ENCODE data around the gene TEX9.
A peak's percentile ranks its signal among the peaks of the same experiment; 100 is the strongest.
"Not testable (repeated sequence)": the region's sequence is repeated elsewhere in the genome, so short reads cannot be mapped to it uniquely, and the experiment has no call there.

The TEX9 gene

DNA sequence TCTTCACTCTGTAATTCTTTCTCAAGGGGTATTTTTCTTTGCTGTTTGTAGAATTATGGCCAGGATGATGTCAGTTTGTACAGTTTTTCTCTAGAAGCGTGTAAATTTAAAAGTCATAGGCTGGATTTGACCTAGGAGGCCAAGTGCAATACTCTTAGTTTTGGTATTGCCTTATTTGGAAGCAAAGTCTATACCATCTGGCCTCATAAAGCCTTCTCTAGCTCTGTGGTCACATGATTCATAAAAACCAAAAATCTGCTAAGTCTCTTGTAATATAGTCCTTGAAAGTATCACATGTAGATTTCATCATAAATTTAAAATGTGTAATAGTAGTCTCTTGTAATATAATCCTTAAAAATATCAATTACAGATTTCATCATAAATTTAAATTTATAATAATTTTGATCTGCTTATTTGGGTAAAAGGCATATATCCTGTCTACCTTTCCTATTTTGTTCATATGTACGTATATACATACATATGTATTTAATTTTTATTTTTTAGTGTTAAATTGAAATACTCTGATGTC lies 25.6 kb downstream of the TEX9 start:
- Mint-ChIP-seq H3K36me3 (ENCODE audit: low read depth) (no peaks in the 10 kb centered on the region), H3K4me1 (peaks cover 4% of the 10 kb centered on the region), H3K27ac (no peak overlapping the region), H3K27me3 (no peaks in the 10 kb centered on the region), H3K9me3 (no peaks in the 10 kb centered on the region), H3K4me3 (no peak overlapping the region)
- DNase-seq (no peak), ATAC-seq (peak; percentile 40)

DNA sequence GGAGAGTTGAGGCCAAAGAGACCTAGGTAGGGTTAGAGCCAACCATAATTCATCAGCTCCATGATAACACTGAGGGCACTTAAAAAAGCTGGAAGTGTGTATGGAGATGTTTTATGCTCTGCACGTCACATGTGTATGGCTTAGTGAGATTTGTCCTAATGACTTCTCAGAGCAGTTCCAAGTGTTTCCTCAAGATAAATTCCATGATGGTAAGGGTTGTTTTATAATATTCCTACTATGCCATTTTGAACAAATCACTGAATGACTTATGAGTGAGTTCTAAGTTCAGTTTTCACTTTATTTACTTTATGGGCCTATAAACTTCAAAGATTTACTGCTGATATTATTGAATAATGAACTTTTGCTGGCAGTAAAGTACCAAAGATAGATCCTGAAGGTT lies 28.1 kb downstream of the TEX9 start:
- Mint-ChIP-seq H3K27ac (no peak overlapping the region), H3K4me1 (peaks cover 4% of the 10 kb centered on the region), H3K36me3 (ENCODE audit: low read depth) (no peaks in the 10 kb centered on the region), H3K4me3 (no peak overlapping the region), H3K9me3 (no peaks in the 10 kb centered on the region), H3K27me3 (no peaks in the 10 kb centered on the region)
- DNase-seq (no peak), ATAC-seq (no peak)

DNA sequence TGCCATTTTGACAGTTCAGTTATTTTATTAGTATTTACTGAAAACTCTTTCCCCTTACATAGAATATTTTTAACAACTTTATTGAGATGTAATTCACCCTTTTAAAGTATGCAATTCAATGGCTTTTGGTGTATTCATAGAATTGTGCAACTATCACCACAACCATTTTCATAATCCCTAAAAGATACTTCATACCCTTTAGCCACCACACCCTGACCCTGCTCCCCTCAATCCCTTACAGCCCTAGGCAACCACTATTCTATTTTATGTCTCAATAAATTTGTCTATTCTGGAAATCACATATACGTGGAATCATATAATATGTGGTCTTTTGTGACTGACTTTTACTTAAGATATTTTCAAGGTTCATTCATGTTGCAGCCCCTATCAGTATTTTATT lies 29.7 kb downstream of the TEX9 start:
- Mint-ChIP-seq H3K27me3 (peaks cover 2% of the 10 kb centered on the region), H3K4me1 (peaks cover 4% of the 10 kb centered on the region)

DNA sequence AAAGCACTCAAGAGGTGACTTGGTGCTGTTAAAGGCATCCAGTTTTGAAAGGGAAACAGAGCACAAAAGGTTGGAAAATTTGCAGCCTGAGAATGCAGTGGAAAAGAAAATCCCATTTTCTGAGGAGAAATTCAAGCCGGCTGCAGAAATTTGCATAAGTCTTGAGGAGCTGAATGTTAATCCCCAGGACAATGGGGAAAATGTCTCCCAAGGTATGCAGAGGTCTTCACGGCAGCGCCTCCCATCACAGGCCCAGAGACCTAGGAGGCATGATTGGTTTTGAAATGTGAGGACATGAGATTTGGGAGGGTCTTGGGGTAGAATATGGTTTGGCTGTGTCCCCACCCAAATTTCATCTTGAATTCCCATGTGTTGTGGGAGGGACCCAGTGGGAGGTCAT lies 32.1 kb downstream of the TEX9 start:
- not testable (repeated sequence) for H3K27ac Mint-ChIP-seq; H3K4me1 Mint-ChIP-seq; DNase-seq; H3K27me3 Mint-ChIP-seq; ATAC-seq; H3K9me3 Mint-ChIP-seq; H3K4me3 Mint-ChIP-seq; H3K36me3 Mint-ChIP-seq (ENCODE audit: low read depth)

More for the DNA sequence above, 29.7 kb downstream of the TEX9 start:
- Mint-ChIP-seq H3K36me3 (ENCODE audit: low read depth) (no peaks in the 10 kb centered on the region), H3K4me3 (no peak overlapping the region), H3K9me3 (no peaks in the 10 kb centered on the region), H3K27ac (no peak overlapping the region)
- ATAC-seq (no peak), DNase-seq (no peak)

DNA sequence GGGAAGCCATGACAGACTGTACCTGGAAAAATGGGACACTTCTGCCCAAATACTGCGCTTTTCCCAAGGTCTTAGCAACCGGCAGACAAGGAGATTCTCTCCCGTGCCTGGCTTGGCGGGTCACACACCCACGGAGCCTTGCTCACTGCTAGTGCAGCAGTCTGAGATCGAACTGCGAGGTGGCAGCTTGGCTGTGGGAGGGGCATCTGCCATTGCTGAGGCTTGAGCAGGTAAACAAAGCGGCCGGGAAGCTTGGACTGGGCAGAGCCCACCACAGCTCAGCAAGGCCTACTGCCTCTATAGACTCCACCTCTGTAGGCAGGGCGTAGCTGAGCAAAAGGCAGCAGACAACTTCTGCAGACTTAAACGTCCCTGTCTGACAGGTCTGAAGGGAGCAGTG lies 34.0 kb downstream of the TEX9 start:
- H3K27ac Mint-ChIP-seq; DNase-seq; H3K9me3 Mint-ChIP-seq; ATAC-seq; H3K4me1 Mint-ChIP-seq; H3K27me3 Mint-ChIP-seq; H3K4me3 Mint-ChIP-seq; H3K36me3 Mint-ChIP-seq (ENCODE audit: low read depth): not testable (repeated sequence)

DNA sequence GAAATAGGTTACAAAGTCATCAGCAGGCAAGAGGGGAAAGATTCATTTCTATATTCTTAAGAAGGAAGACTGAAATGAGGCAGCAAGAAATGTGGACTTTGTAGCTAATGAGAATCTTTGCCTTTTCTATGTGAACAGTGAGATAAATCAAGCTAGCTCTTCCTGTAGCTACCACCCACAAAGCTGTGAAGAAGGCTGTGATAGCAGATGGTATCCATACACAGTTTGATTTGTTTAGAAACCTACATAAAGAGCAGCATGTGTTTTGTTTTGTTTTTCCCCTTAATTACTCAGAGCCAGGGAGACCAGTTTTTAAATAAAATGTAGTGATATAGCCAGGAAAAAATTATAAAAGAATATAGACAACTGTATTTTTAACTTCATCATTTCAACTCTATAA lies 45.5 kb downstream of the TEX9 start:
- Mint-ChIP-seq H3K9me3 (no peaks in the 10 kb centered on the region), H3K4me1 (no peaks in the 10 kb centered on the region), H3K4me3 (no peak overlapping the region), H3K36me3 (ENCODE audit: low read depth) (no peaks in the 10 kb centered on the region), H3K27me3 (no peaks in the 10 kb centered on the region), H3K27ac (no peak overlapping the region)
- no peak for ATAC-seq
- no peak for DNase-seq

DNA sequence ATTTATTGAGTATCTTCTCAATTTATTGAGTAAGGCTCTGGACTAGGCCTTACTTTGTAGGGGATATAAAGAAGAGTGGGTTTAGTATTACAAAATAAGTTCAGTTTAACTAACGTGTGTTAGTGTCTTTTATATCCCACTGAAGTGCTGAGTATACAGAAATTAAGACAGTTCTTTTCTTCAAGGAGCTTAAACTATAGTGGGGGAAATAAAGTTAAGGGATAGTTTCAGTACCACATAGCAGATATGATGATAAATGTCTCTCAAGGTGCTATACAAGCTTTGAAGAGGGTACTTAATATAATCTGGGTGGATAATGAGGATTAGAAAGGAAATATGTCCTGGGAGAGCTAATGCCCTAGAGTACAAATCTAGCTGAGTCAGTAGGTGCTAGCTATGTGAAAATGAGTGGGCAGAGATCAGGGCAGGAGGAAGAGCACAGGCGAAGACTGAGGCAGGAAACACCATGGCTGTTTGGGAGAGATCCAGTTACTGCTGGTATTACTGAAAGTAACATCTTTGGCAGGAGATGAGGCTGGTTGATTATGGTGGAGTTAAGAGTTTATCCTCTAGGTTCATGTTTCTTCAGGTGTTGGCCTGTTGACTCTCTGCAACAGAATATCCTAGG lies 46.0 kb downstream of the TEX9 start:
- ATAC-seq (no peak), DNase-seq (no peak)
- Mint-ChIP-seq H3K9me3 (no peaks in the 10 kb centered on the region), H3K4me3 (no peak overlapping the region), H3K27me3 (no peaks in the 10 kb centered on the region), H3K27ac (no peak overlapping the region), H3K36me3 (ENCODE audit: low read depth) (no peaks in the 10 kb centered on the region), H3K4me1 (no peaks in the 10 kb centered on the region)

DNA sequence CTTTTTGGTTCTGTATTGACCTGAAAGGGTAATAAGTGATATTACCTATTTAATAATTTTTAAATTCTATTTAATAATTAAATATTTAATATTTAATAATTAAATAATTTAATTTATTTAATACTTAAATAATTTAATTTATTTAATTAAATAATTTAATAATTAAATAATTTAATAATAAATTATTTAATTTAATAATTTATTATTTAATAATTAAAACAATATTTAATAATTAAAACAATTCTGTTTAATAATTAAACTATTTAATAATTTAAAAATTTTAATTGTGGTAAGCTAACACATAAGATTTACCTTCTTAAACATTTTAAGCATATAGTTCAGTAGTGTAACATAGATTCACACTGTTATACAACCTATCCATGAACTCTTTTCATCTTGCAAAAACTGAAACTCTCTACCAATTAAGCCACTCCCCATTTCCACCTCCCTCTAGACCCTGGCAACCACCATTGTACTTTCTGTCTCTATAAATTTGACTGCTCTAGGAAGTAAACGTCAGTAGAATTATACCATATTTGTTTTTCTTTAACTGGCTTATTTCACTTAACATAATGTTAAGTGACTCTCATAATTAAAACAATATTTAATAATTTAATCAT lies 48.0 kb downstream of the TEX9 start:
- not testable (repeated sequence) for ATAC-seq; H3K4me1 Mint-ChIP-seq; H3K9me3 Mint-ChIP-seq; H3K27ac Mint-ChIP-seq; H3K4me3 Mint-ChIP-seq; DNase-seq; H3K36me3 Mint-ChIP-seq (ENCODE audit: low read depth); H3K27me3 Mint-ChIP-seq

DNA sequence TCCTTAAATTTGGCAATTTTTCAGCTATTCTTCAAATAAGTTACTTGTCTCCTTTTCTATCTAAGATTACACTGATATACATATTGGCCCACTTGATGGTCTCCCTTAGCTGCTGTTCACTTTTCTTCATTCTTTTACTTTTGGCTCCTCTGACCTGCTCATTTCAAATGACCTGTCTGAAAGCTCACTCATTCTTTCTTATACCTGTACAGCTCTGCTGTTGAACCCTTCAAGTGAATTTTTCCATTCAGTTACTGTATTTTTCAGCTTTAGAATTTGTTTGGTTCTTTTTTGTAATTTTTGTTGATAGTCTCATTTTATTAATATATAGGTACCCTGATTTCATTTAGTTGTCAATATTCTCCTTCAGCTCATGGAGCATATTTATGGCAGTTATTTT lies 60.0 kb downstream of the TEX9 start:
- no peak for ATAC-seq
- Mint-ChIP-seq H3K27me3 (no peaks in the 10 kb centered on the region), H3K4me3 (no peak overlapping the region), H3K36me3 (ENCODE audit: low read depth) (peaks cover 6% of the 10 kb centered on the region), H3K9me3 (peaks cover 10% of the 10 kb centered on the region), H3K27ac (no peak overlapping the region), H3K4me1 (no peaks in the 10 kb centered on the region)
- no peak for DNase-seq

DNA sequence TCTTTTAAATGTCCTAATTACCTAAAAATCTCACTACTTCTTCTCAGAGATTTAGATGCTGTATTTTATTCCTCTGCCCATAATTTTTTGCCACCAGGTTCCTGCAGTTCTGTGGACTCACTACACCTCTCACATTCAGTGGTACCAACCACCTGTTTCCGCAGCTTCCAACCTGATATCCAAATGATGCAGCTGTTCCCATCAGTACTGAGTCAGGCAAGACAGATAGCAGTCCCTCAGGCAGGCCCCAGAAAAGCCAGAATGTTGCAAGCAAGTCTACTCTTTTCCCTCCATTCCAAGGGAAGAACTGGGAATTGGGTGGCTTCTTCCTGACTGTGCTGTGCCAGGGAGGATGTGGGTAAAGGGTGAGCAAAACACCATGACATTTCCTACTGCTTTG lies 60.8 kb downstream of the TEX9 start:
- Mint-ChIP-seq H3K27me3 (no peaks in the 10 kb centered on the region), H3K27ac (no peak overlapping the region), H3K9me3 (peaks cover 10% of the 10 kb centered on the region), H3K4me3 (no peak overlapping the region), H3K36me3 (ENCODE audit: low read depth) (peaks cover 6% of the 10 kb centered on the region), H3K4me1 (no peaks in the 10 kb centered on the region)
- ATAC-seq (no peak), DNase-seq (no peak)

DNA sequence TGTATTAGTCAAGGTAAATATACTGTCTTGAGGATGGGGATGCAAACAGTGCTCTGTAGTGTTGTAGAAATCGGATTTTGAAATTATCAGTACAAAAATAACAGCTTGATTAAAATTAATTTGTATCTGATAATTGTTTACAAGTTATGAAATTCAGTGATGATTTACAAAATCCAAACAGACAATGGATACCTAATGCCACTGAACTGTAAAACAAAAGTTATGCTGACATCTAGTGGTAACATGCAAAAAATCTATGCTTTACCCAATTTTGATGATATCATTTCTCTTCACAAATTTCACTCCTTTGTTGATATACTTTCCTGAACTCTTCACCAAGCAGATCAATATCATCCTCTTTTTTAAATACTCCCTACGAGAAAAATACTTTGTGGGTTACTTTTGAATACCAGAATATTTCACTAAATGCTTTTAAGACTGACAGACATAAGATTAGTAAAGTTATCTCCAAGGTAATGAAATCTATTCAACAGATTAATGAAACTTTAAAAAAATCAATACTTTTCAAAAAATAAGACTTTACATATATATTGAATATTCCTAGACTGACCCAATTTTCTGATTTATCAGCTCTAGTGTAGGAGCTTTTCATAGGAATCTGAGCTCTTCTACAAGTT lies 63.7 kb downstream of the TEX9 start:
- Mint-ChIP-seq H3K4me3 (no peak overlapping the region), H3K9me3 (peaks cover 10% of the 10 kb centered on the region), H3K27ac (no peak overlapping the region), H3K4me1 (no peaks in the 10 kb centered on the region), H3K27me3 (peaks cover 3% of the 10 kb centered on the region), H3K36me3 (ENCODE audit: low read depth) (peaks cover 6% of the 10 kb centered on the region)
- DNase-seq = no peak
- no peak for ATAC-seq

DNA sequence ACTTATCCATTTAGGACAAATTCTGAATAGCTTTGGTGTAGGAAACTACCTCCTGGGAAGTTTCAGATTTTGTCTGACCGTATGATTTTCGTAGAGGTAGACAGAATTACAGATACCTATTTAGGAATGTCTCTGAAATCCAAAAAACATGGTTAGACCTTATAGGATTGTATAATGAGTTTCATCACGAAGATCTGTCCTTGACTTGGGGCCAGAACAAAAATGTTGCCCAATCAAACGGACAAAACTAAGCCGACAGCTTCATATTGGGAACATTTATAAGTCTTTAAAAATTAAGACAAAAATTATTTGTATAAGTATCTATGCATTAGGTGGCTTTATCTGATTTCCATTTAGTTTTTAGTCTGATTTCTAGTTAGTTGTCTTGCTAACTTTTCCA lies 67.1 kb downstream of the TEX9 start:
- H3K27ac Mint-ChIP-seq = no peak overlapping the region
- DNase-seq = no peak
- H3K36me3 Mint-ChIP-seq (ENCODE audit: low read depth) = no peaks in the 10 kb centered on the region
- H3K4me3 Mint-ChIP-seq = no peak overlapping the region
- ATAC-seq = no peak
- H3K9me3 Mint-ChIP-seq = no peaks in the 10 kb centered on the region
- H3K4me1 Mint-ChIP-seq = no peaks in the 10 kb centered on the region
- H3K27me3 Mint-ChIP-seq = peaks cover 14% of the 10 kb centered on the region

DNA sequence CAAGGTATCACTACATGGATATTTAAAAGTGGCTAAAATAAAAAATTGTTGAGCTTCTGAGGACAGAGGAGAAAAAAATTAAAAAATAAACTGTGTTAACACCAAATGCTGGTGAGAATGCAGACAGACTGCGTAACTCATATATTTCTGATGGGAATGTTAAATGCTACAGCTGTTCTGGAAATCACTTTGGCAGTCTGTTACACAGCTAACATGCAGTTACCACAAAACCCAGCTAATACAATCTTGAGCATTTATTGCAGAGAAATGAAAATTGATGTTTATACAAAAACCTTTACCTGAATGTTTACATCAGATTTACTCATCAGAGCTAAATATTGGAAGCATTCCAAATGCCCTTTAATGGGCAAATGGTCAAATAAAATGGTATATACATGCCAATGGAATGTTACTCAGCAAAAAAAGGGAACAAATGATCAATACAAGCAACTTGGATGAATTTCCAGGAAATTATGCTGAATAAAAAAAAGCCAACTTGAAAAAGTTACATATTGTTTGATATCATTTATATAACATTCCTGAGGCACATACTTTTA lies 75.1 kb downstream of the TEX9 start:
- Mint-ChIP-seq H3K9me3 (peaks cover 3% of the 10 kb centered on the region), H3K4me1 (no peaks in the 10 kb centered on the region), H3K4me3 (no peak overlapping the region), H3K36me3 (ENCODE audit: low read depth) (no peaks in the 10 kb centered on the region), H3K27ac (no peak overlapping the region), H3K27me3 (peaks cover 10% of the 10 kb centered on the region)
- DNase-seq = no peak
- ATAC-seq = no peak

DNA sequence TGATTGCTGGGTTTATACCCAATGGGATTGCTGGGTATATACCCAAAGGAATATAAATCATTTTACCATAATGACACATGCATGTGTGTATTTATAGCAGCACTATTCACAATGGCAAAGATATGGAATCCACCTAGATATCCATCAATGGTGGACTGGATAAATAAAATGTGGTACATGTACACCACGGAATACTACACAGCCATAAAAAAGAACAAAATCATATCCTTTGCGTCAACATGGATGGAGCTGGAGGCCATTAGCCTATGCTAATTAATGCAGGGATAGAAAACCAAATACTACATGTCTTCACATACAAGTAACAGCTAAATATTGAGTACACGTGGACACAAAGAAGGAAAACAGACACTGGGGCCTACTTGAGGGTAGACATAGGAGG lies 77.1 kb downstream of the TEX9 start:
- Mint-ChIP-seq H3K9me3 (peaks cover 3% of the 10 kb centered on the region), H3K27me3 (no peaks in the 10 kb centered on the region), H3K4me3 (no peak overlapping the region), H3K27ac (no peak overlapping the region), H3K36me3 (ENCODE audit: low read depth) (no peaks in the 10 kb centered on the region), H3K4me1 (no peaks in the 10 kb centered on the region)
- ATAC-seq (no peak), DNase-seq (no peak)

DNA sequence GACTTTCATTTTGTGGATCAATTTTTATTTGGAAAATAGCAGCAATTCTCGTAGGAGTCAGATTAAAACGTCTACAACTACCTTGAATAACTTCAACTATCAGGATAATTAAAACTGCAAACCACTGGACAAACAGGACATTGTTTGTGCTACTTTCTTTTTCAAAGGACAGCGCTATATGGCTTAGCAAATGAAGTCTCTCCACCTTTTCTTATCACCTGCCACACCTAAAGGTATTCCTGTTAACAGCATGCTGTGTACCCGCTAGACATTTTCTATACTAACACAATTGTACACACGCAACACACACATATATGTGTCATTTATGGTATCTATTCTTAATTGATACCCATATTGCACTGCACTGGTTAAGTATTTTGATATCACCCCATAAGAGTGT lies 80.5 kb downstream of the TEX9 start:
- H3K27ac Mint-ChIP-seq = no peak overlapping the region
- ATAC-seq (no peak), DNase-seq (no peak)
- H3K36me3 Mint-ChIP-seq (ENCODE audit: low read depth) = no peaks in the 10 kb centered on the region
- peaks cover 4% of the 10 kb centered on the region for H3K27me3 Mint-ChIP-seq
- H3K4me1 Mint-ChIP-seq = no peaks in the 10 kb centered on the region
- no peak overlapping the region for H3K4me3 Mint-ChIP-seq
- H3K9me3 Mint-ChIP-seq = no peaks in the 10 kb centered on the region

Data from activated naive CD8-positive, alpha-beta T cell treated with anti-CD3 and anti-CD28 coated beads, Interleukin-2, amount 50 U/mL, for 24 hours (primary cell).